Measurements from ENCODE around the gene AACS.

AACS gene

GRCh38 chr12:125050446-125050845 lies 14.8 kb upstream of the AACS start:
- no peaks in the 10 kb centered on the region for H4K20me1 ChIP-seq (ENCODE audit: control insufficient read depth, insufficient read depth, low read depth, low read length)
- no peaks in the 10 kb centered on the region for H3K9me3 ChIP-seq (ENCODE audit: control insufficient read depth, insufficient read depth, low read length)
- H3K27me3 ChIP-seq (ENCODE audit: control insufficient read depth, low read length) = no peaks in the 10 kb centered on the region
- peaks cover 14% of the 10 kb centered on the region for H3K4me1 ChIP-seq (ENCODE audit: control insufficient read depth, low read length)
- H3K27ac ChIP-seq (ENCODE audit: low read depth, low read length) = no peak overlapping the region
- no peaks in the 10 kb centered on the region for H3K79me2 ChIP-seq (ENCODE audit: control insufficient read depth, low read length)
- H3K36me3 ChIP-seq (ENCODE audit: control insufficient read depth, low read length) = no peaks in the 10 kb centered on the region
- TF ChIP-seq EZH2phosphoT487 (IDR thresholded peaks at IDR 0.05; ENCODE audit: borderline replicate concordance, low read length) (no peak), CTCF (IDR thresholded peaks at IDR 0.05; ENCODE audit: low read depth, low read length, poor library complexity, severe bottlenecking) (no peak)
- H3K9me2 ChIP-seq (replicated peaks; ENCODE audit: control insufficient read depth, low read length) = no peaks in the 10 kb centered on the region
- peaks cover 10% of the 10 kb centered on the region; the same call in 1 of the 2 replicates for H3F3A ChIP-seq (ENCODE audit: control insufficient read depth, insufficient read depth)
- H3K4me3 ChIP-seq (ENCODE audit: low read length) = no peak overlapping the region
- H3K4me2 ChIP-seq (ENCODE audit: low read length) = no peak overlapping the region

GRCh38 chr12:125050868-125051267 lies 14.4 kb upstream of the AACS start:
- no peak overlapping the region for H3K27ac ChIP-seq (ENCODE audit: low read depth, low read length)
- H3K4me3 ChIP-seq (ENCODE audit: low read length) = no peak overlapping the region
- H3K4me1 ChIP-seq (ENCODE audit: control insufficient read depth, low read length) = peaks cover 14% of the 10 kb centered on the region
- no peaks in the 10 kb centered on the region for H3K36me3 ChIP-seq (ENCODE audit: control insufficient read depth, low read length)
- TF ChIP-seq CTCF (IDR thresholded peaks at IDR 0.05; ENCODE audit: low read depth, low read length, poor library complexity, severe bottlenecking) (no peak), EZH2phosphoT487 (IDR thresholded peaks at IDR 0.05; ENCODE audit: borderline replicate concordance, low read length) (no peak)
- no peaks in the 10 kb centered on the region for H4K20me1 ChIP-seq (ENCODE audit: control insufficient read depth, insufficient read depth, low read depth, low read length)
- no peaks in the 10 kb centered on the region for H3K9me3 ChIP-seq (ENCODE audit: control insufficient read depth, insufficient read depth, low read length)
- no peaks in the 10 kb centered on the region for H3K27me3 ChIP-seq (ENCODE audit: control insufficient read depth, low read length)
- H3K4me2 ChIP-seq (ENCODE audit: low read length) = no peak overlapping the region
- no peaks in the 10 kb centered on the region for H3K9me2 ChIP-seq (replicated peaks; ENCODE audit: control insufficient read depth, low read length)
- peaks cover 10% of the 10 kb centered on the region; the same call in 1 of the 2 replicates for H3F3A ChIP-seq (ENCODE audit: control insufficient read depth, insufficient read depth)
- no peaks in the 10 kb centered on the region for H3K79me2 ChIP-seq (ENCODE audit: control insufficient read depth, low read length)

- H3K27me3 ChIP-seq (ENCODE audit: control insufficient read depth, low read length) = no peaks in the 10 kb centered on the region
- no peaks in the 10 kb centered on the region for H3K9me2 ChIP-seq (replicated peaks; ENCODE audit: control insufficient read depth, low read length)
- no peaks in the 10 kb centered on the region for H4K20me1 ChIP-seq (ENCODE audit: control insufficient read depth, insufficient read depth, low read depth, low read length)
- no peak overlapping the region for H3K4me3 ChIP-seq (ENCODE audit: low read length)
- no peaks in the 10 kb centered on the region for H3K79me2 ChIP-seq (ENCODE audit: control insufficient read depth, low read length)
- no peak overlapping the region for H3K4me2 ChIP-seq (ENCODE audit: low read length)
- H3F3A ChIP-seq (ENCODE audit: control insufficient read depth, insufficient read depth) = 0 out of 2 replicates have a peak, but pooled peaks cover 7% of the 10 kb centered on the region
- TF ChIP-seq CTCF (IDR thresholded peaks at IDR 0.05; ENCODE audit: low read depth, low read length, poor library complexity, severe bottlenecking) = no peak
- no peak for TF ChIP-seq EZH2phosphoT487 (IDR thresholded peaks at IDR 0.05; ENCODE audit: borderline replicate concordance, low read length)
- no peak overlapping the region for H3K27ac ChIP-seq (ENCODE audit: low read depth, low read length)
- H3K4me1 ChIP-seq (ENCODE audit: control insufficient read depth, low read length) = peaks cover 14% of the 10 kb centered on the region
- H3K36me3 ChIP-seq (ENCODE audit: control insufficient read depth, low read length) = no peaks in the 10 kb centered on the region
- no peaks in the 10 kb centered on the region for H3K9me3 ChIP-seq (ENCODE audit: control insufficient read depth, insufficient read depth, low read length)
These were observed 11.4 kb upstream of the AACS start for GRCh38 chr12:125053821-125054220.

All from DOHH2 (cell line).